GM21447 (cell line): ENCODE measurements around the gene SKP1.
A peak's percentile ranks its signal among the peaks of the same experiment; 100 is the strongest.

Experiments used
- ATAC-seq: cut with Tn5 transposase; IDR thresholded peaks from one replicate; pipeline ENCODE4 v1.9.1; 2021; ENCODE audit not compliant: unreplicated experiment

Gene SKP1

DNA sequence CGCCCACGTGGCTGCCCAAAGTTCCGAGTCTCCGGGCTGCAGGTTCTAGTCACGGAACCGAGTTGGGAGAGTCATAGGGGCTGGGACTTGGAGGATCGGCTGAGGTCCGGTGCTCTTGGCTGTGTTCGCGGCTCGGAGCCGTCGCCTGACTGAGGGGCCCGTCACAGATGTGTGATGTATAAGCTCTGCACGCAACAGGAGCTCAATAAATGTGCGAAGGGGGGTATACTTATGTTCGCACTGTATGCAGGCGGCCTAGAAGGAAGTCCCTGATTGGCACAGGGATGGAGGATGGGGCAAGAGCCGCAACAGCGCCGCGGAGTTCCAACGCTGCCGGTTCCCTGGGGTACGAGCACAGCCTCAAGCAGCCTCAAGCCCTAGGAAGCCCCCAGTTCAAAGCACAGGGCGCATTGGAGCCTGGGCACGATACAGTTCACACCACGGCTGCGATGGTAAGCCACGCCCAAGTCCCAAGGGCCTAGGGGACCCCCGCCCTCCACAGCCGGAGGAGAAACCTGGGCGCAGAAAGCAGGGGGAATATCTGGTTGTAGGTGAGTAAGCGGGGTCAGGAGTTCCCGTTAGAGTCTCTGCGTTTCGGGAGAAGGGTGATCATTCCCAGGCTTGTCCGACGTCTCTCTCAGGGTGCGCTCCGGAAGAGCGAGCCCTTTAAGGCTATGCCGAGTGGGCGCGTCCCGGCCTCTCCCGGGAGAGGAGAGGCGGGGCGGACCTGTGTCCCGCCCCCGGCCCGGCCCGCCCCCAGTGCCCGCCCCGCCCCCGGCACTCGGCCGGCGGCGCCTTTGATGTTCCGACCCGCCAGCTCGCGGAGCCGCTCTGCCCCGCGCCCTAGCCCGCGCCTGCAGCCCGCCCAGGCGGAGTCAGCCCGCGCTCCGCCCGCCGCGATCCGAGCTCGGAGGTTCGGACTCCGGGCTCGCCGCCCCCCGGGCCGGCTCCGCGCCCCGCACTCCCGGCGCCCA is 62.6 kb downstream of the SKP1 start, which contains the start of gene TCF7:
TSS of gene TCF7 (plus strand) at position 780 of the 974 bp plus-strand sequence. CDS start 226 bp downstream, outside the sequence.
- ATAC-seq = peak; percentile 82

DNA sequence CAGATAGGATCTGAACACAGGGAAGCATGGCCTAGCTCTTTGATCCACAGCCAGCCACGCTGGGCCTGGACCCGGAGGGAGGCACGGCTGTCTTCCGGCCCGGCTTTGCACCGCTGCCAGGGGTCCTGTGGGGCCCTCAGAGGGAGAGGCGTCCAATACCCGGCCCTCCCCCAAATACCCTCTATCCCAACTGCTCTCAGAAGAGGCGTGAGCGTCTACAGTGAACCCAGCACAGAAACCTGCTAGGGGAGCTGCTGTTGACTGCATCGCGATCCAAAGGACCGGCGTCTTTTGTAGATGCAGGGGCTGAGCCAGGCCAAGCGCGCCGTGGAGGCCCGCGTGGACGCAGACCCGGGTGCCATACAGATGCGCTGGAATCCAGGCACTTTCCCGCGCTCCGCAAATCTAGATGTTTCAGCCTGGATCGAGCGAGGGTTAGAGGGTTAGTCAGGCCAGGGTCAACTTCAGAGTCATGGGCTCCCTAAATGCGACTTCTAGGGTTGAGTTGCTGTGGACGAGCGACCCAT is 63.3 kb downstream of the SKP1 start:
- ATAC-seq = no peak

DNA sequence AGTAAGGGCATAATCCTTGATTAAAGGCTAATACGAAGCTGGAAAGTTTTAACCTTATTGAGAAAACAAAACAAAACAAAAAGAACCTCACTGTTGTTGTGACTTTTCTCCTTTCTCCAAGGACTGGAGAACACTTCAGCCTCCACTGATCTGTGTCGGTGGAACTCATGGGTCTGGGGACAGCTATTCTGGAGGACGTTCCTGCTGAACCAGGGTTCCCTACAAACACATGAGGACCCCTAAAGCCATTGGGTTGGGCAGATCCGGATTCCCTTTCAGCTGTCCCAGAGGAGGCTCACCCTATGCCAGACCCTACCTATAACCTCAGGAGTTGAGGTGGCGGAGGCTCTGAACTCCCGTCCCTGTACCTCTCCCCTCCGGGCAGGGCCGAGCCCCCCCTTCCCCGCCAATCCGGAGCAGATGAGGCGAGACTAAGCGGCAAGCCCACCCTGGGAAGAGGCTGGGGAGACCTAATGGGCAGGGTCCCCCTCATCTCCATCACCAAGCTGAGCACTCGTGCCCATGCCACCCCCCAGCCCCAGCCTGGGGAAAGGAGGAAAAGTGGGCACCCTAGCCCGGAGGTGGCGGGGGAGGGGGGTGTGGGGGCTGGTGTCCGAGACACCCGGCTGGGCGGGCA is 63.9 kb downstream of the SKP1 start:
- ATAC-seq = no peak

DNA sequence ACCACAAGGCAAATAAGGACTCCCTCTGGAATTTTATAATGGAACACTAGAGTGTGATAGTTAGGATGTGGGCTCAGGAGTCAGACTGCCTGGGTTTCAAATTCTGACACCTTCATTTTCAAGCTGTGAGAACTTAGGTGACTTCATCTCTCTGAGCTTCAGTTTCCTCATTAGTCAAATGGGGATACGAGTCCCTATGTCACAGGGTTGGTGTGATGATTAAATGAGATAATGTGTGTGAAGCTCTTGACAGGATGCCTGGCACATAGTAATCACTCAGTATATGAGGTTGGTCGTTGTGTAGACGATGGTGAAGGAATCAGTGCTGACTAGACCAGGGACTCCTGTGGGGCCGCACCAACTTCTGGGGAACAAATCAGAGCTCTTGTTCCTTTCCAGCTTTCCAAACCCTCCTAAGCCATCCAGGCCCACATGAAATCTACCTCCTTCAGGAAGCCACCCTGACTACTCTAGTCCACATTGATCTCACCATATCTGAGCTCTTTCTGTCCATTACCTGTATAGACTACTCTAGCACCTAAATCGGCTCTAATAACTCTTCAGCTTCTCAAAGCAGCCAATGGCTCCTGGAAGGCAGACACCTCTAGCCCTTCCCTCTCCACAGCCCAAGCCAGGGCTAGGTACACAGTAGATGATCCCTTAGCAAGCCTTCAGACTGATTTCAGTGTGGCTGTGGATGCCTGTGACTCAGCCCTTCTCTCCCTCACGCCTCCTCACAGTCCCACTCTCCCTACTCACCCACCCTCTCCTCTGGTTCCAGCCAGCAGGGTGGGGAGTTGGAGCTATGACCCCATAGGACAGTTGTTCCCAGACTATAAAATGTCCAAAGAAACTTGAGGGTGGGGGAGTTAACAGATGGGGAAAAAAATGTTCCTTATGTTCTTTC is 64.8 kb downstream of the SKP1 start:
- ATAC-seq = no peak

DNA sequence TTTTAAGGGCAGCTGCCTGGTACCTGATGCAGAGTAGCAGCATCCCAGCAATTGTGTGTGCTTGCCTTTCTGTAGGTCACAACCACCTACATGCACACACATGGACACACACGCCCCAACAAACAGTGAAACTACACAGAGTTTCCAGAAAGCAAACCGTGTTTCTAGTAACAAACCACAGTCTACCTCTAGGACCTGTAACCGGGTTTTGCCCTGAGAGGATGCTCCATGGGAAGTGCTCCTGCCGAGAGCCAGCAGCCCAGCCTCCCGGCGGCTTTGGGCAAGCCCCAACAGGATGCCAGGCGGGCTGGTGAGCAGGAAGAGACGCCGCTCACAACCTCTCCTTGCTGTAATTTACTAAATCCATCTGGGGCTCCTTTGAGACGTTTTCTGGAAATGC is 66.4 kb downstream of the SKP1 start:
- ATAC-seq = no peak

DNA sequence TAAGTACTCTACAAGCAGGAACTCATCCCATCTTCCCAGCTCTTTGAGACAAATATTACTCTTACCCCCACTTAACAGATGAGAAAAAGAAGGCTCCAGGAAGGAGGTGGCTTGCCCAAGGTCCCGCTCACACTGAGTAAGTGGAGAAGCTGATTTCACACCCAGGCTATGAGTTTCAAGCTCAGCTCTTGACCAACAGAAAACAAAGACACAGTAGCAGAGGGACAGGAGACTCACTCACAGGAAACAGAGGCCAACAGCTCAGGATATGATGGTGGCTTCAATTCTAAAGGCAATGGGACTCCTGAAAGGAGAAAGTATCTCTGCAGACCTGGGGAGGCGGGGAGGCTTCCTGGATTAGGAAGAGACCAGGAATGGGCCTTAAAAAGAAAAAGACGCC is 69.0 kb downstream of the SKP1 start:
- ATAC-seq = no peak

DNA sequence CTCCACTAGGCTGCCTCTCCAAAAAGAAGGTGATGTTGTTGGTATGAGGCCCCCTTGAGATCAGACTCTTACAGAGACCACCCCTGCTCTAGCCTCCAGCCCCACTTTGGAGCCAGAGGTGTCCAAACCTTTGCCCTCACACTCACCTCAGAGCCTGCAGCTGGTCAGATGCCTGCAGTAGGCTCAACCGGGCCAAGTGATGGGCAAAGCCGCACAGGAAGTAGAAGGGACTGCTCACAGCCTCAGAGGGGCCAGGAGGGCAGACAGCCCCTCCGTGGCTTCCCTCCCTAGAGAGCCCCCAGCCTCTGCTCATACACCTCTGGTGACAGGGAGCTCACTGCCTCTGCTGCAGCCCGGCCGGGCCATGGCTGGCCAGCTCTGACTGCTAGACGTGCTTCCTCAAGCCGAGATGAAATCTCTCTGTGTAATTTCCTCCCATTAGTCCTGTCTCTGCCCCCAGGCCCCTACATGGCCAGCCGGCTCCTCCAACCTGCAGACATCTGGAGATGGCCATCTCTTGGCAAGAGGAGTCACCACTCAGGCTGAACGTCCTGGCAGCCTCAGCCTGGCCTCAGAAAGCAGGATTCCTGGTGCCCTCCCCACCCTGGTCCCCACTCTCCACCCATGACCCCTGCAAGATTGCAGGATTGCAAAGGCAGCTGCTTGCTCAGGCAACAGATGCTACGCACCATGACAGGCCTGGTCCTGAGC is 69.6 kb downstream of the SKP1 start:
- ATAC-seq = no peak

DNA sequence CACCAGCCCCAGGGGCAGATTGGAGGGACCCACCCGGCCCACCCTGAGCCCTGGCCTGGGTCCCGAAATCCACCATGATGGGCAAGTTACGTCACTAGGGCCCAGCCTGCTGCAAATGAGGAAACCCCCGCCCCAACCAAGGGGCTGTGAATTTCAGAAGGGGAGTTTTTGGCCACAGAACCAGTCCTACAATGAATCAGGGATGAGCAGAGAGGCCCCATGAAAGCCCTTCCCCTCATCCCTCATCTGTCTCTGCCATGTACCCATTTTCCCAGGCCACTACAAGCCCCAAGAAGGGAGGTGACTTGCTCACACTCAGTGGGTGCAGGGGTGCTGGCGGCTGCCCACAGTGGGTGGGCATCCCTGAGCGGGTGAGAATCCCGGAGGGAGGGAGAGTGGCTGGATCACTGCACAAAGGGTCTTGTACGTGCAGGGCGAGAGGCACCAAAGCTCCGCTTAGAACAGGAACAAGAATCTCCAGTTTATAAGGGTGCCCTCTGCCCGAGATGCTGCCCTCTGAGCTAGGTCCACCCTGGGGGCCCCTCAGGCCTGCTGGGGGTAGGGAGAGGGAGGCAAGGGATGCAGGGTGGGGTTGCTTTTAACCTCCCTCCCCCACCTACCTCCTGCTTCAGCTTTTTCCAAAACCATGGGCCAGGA is 72.6 kb downstream of the SKP1 start:
- ATAC-seq = no peak

DNA sequence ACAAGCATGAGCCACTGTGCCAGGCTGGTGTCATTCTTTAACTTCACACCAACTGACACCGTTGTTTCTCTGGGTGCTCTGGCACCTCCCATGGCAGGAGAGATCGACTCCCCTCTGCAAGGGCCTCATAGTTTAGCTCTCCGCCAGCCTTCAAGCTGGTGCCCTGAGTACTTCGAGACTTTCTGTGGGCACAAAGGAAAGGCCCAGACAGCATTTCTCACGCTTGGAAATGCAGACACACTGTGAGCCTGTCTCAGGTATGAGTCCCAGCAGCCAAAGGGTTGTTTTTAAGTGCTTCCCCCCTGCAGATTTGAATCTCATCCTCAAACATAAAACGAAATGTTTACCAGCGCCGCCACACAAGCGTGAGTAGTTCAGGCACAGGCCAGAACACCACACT is 73.4 kb downstream of the SKP1 start:
- no peak for ATAC-seq

DNA sequence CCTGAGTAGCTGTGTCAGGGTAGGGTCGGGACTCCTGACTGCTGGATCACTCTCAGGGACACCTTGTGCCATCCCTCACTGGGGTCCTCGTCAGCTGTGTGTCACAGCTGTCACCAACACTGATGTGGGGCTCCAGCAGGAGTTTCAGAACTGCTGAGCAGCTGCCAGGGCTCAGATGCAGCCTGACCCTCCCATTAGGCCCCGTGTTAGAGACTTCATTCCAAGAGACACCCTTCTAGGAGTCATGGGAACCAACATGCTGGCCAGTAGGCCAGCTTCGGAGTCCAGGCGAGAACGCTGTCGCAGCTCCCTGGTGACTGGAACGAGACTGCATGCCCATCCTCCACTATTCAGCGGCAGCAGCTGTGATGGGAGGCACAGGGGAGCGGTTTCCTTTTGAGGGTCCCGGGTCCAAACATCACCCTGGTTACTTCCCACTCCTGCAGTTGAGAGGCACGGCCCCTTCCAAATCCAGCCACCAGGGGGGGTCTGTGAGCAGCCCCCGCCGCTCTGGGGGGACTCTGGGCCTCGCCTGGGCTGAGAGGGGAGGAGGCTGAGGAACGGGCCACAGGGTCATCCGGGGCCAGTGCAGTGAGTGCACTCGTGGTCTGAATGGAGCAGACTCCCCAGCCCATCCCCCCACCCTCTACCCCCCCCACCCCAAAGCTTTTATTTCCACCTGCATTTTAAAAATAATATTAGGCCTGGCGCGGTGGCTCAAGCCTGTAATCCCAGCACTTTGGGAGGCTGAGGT is 74.9 kb downstream of the SKP1 start:
- no peak for ATAC-seq

DNA sequence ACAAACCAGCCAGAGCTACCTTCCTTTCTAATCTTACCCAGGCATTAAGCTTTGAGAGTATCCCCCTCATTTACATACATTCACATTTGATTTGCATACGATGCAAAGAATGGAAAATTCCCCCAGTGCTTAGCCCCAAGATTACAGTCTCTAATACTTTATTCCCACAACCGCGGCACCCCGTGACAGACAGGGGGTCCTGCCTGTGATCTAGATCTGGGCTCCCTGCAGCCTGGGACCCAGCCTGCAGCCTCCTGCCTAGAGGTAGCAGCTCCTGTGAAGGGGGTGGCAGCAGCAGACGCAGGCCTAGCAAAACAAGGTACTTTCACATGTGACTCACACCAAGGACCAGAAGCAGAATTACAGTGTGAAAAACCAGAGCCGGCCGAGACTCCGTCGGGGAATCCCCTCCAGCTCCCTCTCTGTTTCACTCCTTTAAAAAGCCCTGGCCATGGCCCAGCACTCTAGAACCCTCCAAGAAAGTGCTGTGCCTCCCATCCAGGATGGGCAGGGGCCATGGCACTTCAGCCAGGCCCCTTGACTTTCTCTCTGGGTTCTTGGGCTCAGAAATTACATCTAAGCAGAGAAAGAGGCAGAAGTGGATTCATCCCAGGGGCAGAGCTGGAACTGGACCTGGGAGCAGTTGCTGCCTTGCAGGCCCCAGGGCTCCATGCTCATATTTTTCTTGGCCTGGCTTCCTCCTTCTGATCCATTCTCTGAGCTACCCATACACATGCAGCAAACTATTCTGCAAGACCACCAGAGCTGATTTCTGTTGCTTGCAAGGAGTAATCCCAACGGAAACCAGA is 76.3 kb downstream of the SKP1 start:
- peak; percentile 74 for ATAC-seq

DNA sequence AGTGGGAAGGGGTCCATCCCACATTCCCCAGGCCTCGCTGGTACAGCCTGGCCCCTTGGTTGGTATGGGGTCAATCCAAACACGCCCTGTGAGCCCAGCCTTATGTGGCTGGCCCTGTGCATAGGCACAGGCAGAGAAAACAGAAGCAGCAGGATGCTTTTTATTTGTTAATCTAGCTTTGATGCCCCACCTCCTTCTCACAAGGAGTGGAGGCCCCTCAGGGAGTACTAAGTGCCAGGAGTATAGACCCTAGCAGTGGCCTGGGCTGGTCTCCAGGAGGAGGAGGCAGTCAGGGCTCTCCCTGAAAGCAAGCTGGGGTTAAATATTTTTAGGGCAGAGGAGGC is 76.8 kb downstream of the SKP1 start:
- no peak for ATAC-seq

DNA sequence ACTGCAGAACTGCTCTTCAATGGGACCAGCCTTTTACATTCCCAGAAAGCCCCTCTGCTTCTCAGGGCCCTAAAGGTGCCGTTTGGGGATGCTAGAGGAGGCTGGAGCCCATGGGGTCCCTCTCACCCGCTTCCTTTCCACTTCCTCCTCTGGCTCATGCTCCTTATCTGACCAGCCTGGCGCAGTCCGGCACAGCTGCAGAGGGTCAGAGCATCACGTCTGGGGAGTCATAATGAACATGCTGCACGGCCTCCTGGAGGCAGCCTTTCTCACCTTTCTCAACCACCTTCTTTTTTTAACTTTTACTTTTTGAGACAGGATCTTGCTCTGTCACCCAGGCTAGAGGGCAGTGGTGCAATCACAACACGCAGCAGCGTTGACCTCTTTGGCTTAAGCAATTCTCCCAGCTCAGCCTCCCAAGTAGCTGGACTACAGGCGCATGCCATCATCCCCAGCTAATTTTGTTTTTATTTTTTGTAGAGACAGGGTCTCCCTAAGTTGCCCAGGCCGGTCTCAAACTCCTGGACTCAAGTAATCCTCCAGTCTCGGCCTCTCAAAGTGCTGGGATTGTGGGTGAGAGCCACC is 77.4 kb downstream of the SKP1 start:
- ATAC-seq = no peak
